ENCODE measurements around the gene OTUD1. TPM values are rescaled to one million over a fixed set of nuclear protein-coding genes. Genes with fewer than 3 reads are reported as not detected.

Gene OTUD1
- total and polyA plus RNA-seq, 2 of the 4 experiments (the other 2 are of a cell fraction), result 1.3 to 1.4 TPM

- CTCF ChIA-PET, result no interaction called here
Measured at GRCh38 chr10:23390809-23391208, 48.1 kb upstream of the OTUD1 start.

More at GRCh38 chr10:23390809-23391208, 48.1 kb upstream of the OTUD1 start:
- no peak overlapping the region for H2BK120ac ChIP-seq (ENCODE audit: low read depth, low read length)
- H2BK15ac ChIP-seq (ENCODE audit: low read depth, low read length), result no peak overlapping the region
- no peak overlapping the region for H3K4me2 ChIP-seq (ENCODE audit: low read depth, low read length)
- H4K5ac ChIP-seq (ENCODE audit: low read depth, low read length), result no peak overlapping the region
- no peak overlapping the region for H4K8ac ChIP-seq (ENCODE audit: low read depth in 2 of 2, low read length in 2 of 2)
- H2BK20ac ChIP-seq (ENCODE audit: low read depth, low read length), result no peak overlapping the region
- WGBS, 2 experiments (ENCODE audit: extremely low coverage in 2 of 2, insufficient read length in 1 of 2), result no CpG with 5 or more reads among the region's 4 CpGs
- POLR2A ChIA-PET (ENCODE audit: unreplicated experiment), result no interaction called here
- no peak overlapping the region for H3K56ac ChIP-seq (ENCODE audit: extremely low read depth, insufficient read depth, low read length)
- no peaks in the 10 kb centered on the region for H3K9me3 ChIP-seq (ENCODE audit: control insufficient read depth, insufficient read depth, low read length)
- BruUV-seq (replicated peaks), result no TSS peak
- no peak overlapping the region for H2AFZ ChIP-seq (replicated peaks; ENCODE audit: low read length, poor library complexity)
- H3K9ac ChIP-seq (ENCODE audit: low read depth, low read length), result no peak overlapping the region
- DNase-seq (no peak), ATAC-seq (ENCODE audit: low read depth) (no peak)
- no peak overlapping the region for H3K4me3 ChIP-seq (ENCODE audit: insufficient read depth, low read depth, low read length)
- H3K4me1 ChIP-seq (ENCODE audit: control insufficient read depth, insufficient read depth, low read length), result no peaks in the 10 kb centered on the region
- H2BK5ac ChIP-seq (ENCODE audit: low read depth, low read length, poor library complexity, severe bottlenecking), result no peak overlapping the region
- H3K27me3 ChIP-seq (ENCODE audit: control insufficient read depth, insufficient read depth, low read length), result no peaks in the 10 kb centered on the region
- in situ Hi-C loops (cut with MboI; ENCODE audit: low sequenced_read_pairs), result no loop called here
- H3K9me1 ChIP-seq (ENCODE audit: insufficient read depth, low read length), result no peaks in the 10 kb centered on the region
- H2AK9ac ChIP-seq (replicated peaks; ENCODE audit: low read depth, low read length, poor library complexity), result no peak overlapping the region
- intact Hi-C loops (cut with micrococcal nuclease), result no loop called here
- no peak overlapping the region for H3K18ac ChIP-seq (ENCODE audit: low read depth, low read length)
- H3K36me3 ChIP-seq (ENCODE audit: control insufficient read depth, insufficient read depth, low read length), result no peaks in the 10 kb centered on the region
- no peaks in the 10 kb centered on the region for H4K20me1 ChIP-seq (ENCODE audit: insufficient read depth, low read length)
- dilution Hi-C loops (cut with HindIII; ENCODE audit: low sequenced_read_pairs, unreplicated experiment), result no loop called here
- TF ChIP-seq ELK1 (IDR thresholded peaks at IDR 0.05; ENCODE audit: borderline replicate concordance, low read depth, low read length) (no peak), MXI1 (IDR thresholded peaks at IDR 0.05; ENCODE audit: borderline replicate concordance, low read depth, low read length) (no peak), NFE2L2 (IDR thresholded peaks at IDR 0.05; ENCODE audit: low read depth, low read length) (no peak), POLR2A (IDR thresholded peaks at IDR 0.05; ENCODE audit: low read depth, low read length) (no peak), USF2 (IDR thresholded peaks at IDR 0.05; ENCODE audit: low read depth, low read length) (no peak), MAFK (IDR thresholded peaks at IDR 0.05; ENCODE audit: low read depth, low read length) (no peak), CHD1 (IDR thresholded peaks at IDR 0.05; ENCODE audit: low read depth, low read length) (no peak), RAD21 (IDR thresholded peaks at IDR 0.05; ENCODE audit: low read length) (no peak), RFX5 (IDR thresholded peaks at IDR 0.05; ENCODE audit: low read depth, low read length) (no peak), FOS (IDR thresholded peaks at IDR 0.05; ENCODE audit: low read depth, low read length) (no peak), MAZ (IDR thresholded peaks at IDR 0.05; ENCODE audit: borderline replicate concordance, low read depth, low read length) (no peak), CEBPB (IDR thresholded peaks at IDR 0.05; ENCODE audit: low read depth, low read length) (no peak), CTCF (conservative IDR thresholded peaks at IDR 0.05; ENCODE audit: low read depth, low read length) (no peak), SMC3 (IDR thresholded peaks at IDR 0.05; ENCODE audit: low read depth, low read length) (no peak), RCOR1 (IDR thresholded peaks at IDR 0.05; ENCODE audit: insufficient replicate concordance, low read length) (no peak), BHLHE40 (IDR thresholded peaks at IDR 0.05; ENCODE audit: low read depth, low read length) (no peak)
- no peak overlapping the region for H4K91ac ChIP-seq (ENCODE audit: insufficient read depth, low read depth, low read length)
- no peak overlapping the region for H3K23ac ChIP-seq (ENCODE audit: low read depth, low read length)
- no peak overlapping the region for H3K4ac ChIP-seq (ENCODE audit: low read depth, low read length)
- no peak overlapping the region for H3K14ac ChIP-seq (replicated peaks; ENCODE audit: low read depth, low read length)
- H3K79me1 ChIP-seq (ENCODE audit: low read depth in 1 of 2, low read length in 2 of 2), result no peaks in the 10 kb centered on the region
- no peak overlapping the region for H2AK5ac ChIP-seq (ENCODE audit: low read depth, low read length)
- no peak overlapping the region for H3K27ac ChIP-seq (ENCODE audit: insufficient read depth, low read length)

All from IMR-90 (cell line).